H7 (cell line): ENCODE results near the gene SCAANT1. TPM values are rescaled to one million over a fixed set of nuclear protein-coding genes. Genes with fewer than 3 reads are reported as not detected.

Experiments
- DNase-seq: peaks from one replicate; pipeline ENCODE4 v3.0.0; 2012
- H3K27me3 ChIP-seq: 2 replicates; pipeline ENCODE4 v1.6.0; 2011; ENCODE audit warnings: mild to moderate bottlenecking, low read length; ENCODE audit not compliant: control insufficient read depth, insufficient read depth
- H3K36me3 ChIP-seq: replicated peaks from 2 replicates; pipeline ENCODE4 v1.5.1; 2011; ENCODE audit warnings: low read length; ENCODE audit not compliant: control insufficient read depth, insufficient read depth
- H3K4me3 ChIP-seq: 2 replicates; pipeline ENCODE4 v1.5.1; 2011; ENCODE audit warnings: low read depth, mild to moderate bottlenecking, control low read depth, low read length, moderate library complexity; ENCODE audit not compliant: insufficient read depth
- total RNA-seq: library from RNA; depleted of rRNA; stranded (reverse); fragments of >200 nt; shearing (Covaris generic); gene quantifications from 2 replicates; pipeline ENCODE4 v1.2.3, GENCODE V29; 2014; rRNA removed

Gene SCAANT1
- total RNA-seq: not detected in 2 replicates

DNA sequence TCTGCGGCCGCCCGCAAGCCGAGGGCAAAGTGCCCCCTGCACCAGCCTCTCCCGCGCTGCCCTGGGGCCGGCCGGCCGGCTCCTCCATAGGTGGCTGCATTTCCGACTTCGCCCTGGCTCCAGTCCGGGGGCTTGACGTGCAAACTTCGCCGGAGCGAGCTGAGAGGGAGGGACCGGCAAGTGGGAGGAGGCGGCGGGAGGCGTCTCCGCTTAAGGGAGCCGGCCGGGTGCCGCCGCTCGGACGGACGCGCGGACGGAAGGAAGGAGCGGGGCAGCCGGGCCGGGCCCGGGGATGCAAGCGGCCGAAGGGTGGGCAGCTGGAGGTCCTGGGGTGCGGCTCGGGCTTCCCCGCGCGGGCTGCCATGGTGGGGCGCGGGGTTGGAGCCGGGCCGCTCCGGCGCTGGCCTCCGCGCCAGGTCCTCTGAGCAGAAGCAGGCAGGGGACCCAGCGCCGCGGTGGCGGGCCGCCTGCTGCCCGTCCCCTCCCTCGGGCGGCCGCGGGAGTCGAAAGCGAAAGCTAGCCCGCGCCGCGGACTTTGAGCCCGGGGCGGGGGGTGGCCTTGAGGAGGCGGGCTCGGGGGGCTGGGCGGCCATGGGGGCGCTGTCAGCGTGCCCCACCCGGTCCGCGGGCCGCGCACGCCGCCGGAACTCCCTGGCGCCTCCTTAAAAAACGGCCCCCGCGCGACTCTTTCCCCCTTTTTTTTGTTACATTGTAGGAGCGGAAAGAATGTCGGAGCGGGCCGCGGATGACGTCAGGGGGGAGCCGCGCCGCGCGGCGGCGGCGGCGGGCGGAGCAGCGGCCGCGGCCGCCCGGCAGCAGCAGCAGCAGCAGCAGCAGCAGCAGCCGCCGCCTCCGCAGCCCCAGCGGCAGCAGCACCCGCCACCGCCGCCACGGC, at the start of gene SCAANT1:
Gene SCAANT1 (minus strand): TSS at position 511 of the 895 bp plus-strand sequence.
- Histone ChIP-seq H3K4me3 (peak within 1 kb of the TSS; percentile 65), H3K36me3 (no peaks in the 10 kb centered on the region; the same call in none of the 2 replicates), H3K27me3 (no peaks in the 10 kb centered on the region)
- peak; percentile 89 for DNase-seq

DNA sequence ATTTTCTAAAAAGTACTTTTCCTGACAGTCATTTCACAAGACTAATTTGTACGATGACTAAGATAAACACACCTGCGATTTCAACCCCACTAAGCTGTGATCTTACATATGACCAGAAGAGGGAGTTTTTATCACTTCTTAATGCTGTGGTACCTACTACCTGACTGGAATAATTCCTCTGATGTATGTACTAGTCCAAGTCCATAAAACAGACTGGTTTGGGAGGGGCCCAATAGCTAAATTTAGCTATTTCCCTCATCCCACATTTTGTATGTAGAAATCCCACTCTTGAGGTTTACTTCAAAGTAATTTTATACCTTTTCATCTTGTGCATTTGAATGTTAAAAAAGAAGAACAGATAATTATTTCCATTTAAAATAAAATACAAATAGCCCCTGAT, 49.7 kb upstream of the SCAANT1 start:
- Histone ChIP-seq H3K4me3 (no peak overlapping the region), H3K27me3 (no peaks in the 10 kb centered on the region), H3K36me3 (no peaks in the 10 kb centered on the region)
- DNase-seq: no peak

DNA sequence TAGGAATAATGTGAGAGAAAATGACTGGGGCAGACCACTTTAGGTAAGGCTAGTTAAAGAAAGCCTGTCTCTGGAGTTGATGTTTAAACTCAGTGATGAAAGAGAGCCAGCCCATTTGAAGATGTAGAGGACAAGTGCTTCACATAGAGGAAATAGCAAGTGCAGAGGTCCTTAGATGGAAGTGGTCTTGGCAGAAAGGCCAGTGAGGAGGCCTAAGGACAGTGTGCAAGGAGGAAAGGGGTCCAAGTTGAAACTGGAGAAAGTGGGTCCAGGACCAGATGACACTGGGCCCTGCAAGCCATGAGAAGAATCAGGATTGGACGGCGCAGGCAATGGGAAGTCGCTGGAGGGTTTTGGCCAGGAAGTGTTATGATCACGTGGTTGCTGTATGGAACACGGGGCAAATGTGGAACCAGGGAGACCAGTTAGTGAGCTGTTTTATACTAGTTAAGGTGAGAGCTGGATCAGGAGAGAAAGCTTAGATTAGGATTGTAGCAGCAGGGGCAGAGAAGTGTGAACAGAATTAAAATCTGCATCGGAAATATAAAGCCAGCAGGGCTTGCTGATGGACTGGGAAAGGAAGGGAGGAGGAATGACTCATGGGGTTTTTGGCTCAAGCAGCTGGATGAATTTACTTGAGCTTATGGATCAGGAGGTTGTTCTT, 48.0 kb upstream of the SCAANT1 start:
- no peaks in the 10 kb centered on the region for H3K27me3 ChIP-seq
- H3K4me3 ChIP-seq: no peak overlapping the region
- H3K36me3 ChIP-seq: no peaks in the 10 kb centered on the region
- no peak for DNase-seq

DNA sequence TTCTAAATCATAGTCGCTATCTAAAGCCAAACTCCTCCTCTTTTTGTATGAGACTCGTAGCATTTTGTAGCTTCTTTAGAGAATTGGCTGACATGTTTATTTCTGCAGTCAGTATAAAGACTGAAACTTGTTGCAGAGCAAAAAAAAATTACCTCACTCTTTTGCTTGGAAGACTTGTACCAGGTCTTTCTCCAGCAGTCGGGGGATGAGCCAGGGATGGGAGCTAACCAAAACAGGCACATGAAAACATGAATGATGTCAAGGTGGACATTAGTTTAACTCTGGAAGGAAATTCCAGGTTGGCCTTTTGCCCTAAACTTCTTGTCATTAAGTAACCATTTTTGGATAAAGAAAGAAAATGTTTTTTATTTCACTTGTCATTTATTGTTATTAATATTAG, 47.0 kb upstream of the SCAANT1 start:
- H3K4me3 ChIP-seq: no peak overlapping the region
- DNase-seq: no peak
- H3K36me3 ChIP-seq: no peaks in the 10 kb centered on the region
- no peaks in the 10 kb centered on the region for H3K27me3 ChIP-seq

DNA sequence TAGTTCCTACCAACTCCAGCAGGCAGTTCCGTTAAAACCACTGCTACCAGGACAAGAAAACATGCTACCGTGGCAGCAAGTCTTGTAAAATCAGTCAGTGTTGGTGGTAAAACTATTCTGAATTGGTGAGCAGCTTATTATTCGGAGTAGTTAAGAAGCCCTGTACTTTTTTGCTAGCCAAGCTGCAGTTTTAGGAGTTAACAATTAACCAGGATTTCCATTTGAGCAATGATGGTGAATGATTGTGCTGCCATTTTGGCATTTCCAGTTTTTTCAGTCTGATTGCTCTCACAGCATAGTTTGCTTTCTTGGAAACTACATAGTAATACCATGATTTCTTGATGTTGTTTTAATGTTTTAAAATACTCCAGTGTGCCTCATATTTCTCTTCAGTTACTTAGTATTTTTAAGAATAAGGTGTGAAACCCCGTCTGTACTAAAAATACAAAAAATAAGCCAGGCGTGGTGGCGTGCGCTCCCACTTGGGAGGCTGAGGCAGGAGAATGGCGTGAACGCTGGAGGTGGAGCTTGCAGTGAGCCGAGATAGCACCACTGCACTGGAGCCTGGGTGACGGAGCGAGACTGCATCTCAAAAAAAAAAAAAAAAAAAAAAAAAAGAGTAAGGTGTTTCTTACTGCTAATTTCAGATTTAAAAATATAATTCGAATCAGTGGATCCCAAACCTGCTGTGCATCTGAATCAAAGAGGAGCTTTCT, 43.8 kb upstream of the SCAANT1 start:
- no peak for DNase-seq
- H3K4me3 ChIP-seq: no peak overlapping the region
- H3K36me3 ChIP-seq: no peaks in the 10 kb centered on the region
- no peaks in the 10 kb centered on the region for H3K27me3 ChIP-seq

DNA sequence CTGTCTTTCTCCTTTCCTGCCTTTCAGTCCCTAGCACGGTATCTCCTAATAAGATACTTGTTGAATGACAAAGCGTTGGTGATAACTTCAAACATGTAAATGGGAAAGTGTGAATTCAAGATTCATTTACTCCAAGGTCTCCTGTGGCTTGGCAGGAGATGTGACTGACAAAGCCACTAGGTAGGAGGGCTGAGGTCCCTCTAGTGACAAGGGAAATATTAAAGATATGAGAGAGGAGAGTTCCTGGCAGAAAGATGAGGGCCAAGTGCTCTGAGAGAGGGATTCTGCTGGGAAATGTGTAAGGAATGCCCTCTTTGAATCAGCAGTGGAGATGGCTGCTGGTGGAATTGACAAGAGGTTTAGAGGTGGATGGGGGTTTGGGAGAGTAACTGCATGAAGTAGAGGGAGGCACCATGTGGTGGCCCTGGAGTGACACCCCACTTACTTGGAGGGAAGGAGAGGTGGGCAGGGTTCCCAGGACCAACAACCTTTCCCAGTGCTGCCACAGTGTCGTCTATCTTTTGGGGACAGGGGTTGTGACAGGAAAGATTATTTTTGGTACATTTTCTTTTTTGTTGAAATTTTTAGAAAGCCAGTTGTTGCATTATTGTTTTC, 43.0 kb upstream of the SCAANT1 start:
- H3K36me3 ChIP-seq: no peaks in the 10 kb centered on the region
- no peaks in the 10 kb centered on the region for H3K27me3 ChIP-seq
- DNase-seq: no peak
- H3K4me3 ChIP-seq: no peak overlapping the region

DNA sequence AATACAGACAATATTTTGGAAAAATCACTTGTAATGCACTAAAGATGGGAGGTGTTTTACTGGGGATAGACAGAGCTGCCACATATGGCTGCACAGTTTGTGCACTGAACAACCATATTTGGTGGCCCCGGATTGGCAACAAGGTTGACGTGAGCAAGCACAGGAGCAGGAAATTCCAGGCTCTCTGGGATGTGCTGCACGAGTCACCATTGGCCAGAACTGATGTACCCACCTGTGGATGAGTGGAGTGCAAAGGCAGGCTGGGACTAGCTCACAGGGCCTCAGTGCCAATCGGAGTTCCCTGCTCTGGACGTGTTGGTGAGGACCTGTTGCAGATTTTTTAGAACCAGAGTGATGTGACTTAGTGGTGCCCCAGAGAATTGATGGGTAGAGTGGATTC, 42.0 kb upstream of the SCAANT1 start:
- no peaks in the 10 kb centered on the region for H3K36me3 ChIP-seq
- DNase-seq: no peak
- no peak overlapping the region for H3K4me3 ChIP-seq
- no peaks in the 10 kb centered on the region for H3K27me3 ChIP-seq

DNA sequence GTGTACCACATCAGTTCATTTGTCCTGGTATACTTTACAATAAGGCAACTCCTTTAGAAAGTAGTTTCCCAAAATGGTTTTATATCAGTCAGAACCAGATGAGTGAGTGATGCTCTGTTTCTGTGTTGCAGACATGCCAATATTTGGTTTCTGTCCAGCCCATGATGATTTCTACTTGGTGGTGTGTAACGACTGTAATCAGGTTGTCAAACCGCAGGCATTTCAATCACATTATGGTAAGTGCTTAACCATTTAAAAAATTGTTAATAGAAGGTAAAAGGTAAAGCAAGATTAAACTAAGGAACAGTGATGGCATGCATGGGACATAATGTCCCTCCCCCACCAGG, 40.0 kb upstream of the SCAANT1 start:
- H3K36me3 ChIP-seq: no peaks in the 10 kb centered on the region
- no peak overlapping the region for H3K4me3 ChIP-seq
- DNase-seq: no peak
- no peaks in the 10 kb centered on the region for H3K27me3 ChIP-seq

DNA sequence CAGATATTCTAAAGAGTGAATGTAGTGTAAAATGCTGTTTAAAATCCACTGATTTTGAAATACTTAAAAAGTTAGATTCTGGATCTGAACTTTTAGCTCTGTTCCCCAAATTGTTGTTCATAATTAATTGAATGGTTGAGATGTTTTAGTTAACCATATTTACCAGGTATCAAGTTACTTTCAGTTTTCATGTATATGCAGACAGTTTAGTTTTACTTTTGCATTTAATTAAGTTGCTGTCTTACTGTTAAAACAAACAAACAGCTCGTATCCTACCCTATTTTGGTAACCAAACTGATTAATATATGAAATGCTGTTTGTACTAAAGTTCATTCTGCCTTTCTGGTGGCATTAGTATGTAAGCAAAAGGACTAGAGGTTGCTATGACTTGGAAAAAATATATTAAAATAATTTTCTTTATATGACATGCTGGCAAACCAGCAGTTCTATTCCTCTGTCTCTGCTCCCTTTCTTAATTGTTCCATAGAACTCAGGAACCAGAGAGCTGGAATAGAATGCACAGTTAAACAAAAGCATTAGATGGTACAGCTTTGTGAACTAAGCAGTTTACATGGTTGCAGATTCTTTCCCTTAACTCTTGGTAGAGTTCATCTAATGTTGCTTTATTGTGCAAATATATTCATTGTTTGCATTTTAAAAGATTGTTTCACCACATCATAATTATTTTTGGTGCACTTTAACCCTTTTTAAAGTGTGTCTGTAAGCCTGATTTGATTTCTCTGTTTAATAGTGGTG, 39.5 kb upstream of the SCAANT1 start:
- DNase-seq: no peak
- Histone ChIP-seq H3K36me3 (no peaks in the 10 kb centered on the region), H3K4me3 (no peak overlapping the region), H3K27me3 (no peaks in the 10 kb centered on the region)

DNA sequence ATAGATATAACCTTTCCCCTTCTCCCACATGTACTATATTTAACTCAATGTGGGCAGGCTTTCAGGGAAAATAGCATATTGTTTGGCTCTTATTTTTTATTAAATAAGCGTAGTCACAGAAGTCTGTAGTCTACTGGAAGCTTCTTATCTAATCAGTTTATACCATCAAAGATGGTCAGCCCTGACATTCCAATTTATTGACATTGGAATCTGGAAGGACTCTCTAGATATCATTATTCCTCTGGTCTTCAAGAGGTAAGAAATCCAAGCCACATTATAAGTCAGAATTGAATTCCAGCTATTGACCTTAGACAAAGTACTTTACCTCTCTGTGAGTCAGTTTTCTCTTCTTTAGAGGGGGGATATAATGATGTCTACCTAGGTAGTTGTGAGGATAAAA, 38.5 kb upstream of the SCAANT1 start:
- Histone ChIP-seq H3K36me3 (no peaks in the 10 kb centered on the region), H3K27me3 (no peaks in the 10 kb centered on the region), H3K4me3 (no peak overlapping the region)
- no peak for DNase-seq

DNA sequence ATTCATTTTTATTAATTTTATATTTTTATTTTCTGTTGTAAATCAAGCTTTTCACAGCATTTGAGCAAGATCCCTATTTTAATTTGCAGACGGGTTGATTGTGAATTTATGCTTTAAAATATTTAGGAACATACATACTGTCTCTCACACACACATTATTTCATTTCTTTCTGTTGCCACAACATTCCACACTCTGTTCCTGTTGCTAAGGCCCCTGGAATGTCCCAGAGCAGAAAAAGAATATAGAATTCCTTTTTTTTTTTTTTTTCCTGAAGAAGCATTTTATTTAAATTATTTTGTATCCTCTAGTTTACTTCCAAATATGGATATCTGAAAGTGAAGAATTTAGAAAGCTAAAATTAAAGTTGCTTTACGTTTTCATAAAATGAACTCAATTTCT, 36.8 kb upstream of the SCAANT1 start:
- H3K36me3 ChIP-seq: no peaks in the 10 kb centered on the region
- DNase-seq: no peak
- H3K4me3 ChIP-seq: no peak overlapping the region

DNA sequence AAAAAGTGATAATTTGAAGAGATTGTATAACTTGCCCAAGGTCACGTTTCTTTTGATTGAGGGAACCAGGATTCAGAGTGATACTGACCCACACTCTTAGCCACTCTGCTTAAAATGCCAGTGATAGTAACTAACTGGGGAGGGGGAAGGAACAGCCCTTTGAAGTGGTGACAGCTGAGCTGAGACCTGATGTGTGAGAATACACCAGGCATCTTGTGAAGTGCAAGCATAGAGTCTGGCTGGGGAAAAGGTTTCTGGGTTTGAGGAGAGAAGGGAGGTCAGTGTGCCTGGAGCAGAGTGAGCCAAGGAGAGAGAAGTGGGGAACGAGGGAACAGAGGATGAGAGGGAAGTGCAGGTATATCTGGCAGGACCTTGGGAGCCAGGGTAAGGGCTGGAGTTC, 35.4 kb upstream of the SCAANT1 start:
- H3K27me3 ChIP-seq: no peaks in the 10 kb centered on the region
- no peak overlapping the region for H3K4me3 ChIP-seq
- no peak for DNase-seq
- no peaks in the 10 kb centered on the region for H3K36me3 ChIP-seq

More for the DNA sequence above, 36.8 kb upstream of the SCAANT1 start:
- H3K27me3 ChIP-seq: no peaks in the 10 kb centered on the region

DNA sequence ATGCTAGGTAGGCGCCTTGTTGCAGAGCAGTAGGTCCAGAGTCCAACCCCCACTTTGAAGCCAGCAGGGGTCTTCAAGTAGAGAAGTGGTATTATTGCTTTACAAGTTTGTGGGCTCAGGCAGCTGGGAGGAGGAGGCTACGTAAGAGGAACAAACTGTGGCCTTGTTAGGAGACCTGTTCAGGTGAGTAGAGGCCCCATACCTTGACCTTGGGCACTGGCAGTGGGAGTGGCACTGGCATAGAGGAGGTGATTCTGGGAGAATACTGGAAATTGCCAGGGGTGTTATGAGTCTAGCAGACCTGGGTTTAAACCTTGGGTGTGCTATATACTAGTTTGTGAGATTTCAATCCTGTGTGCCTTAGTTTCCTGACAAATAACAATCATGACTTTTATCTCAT, 34.6 kb upstream of the SCAANT1 start:
- no peak for DNase-seq
- H3K4me3 ChIP-seq: no peak overlapping the region
- H3K36me3 ChIP-seq: no peaks in the 10 kb centered on the region
- no peaks in the 10 kb centered on the region for H3K27me3 ChIP-seq

DNA sequence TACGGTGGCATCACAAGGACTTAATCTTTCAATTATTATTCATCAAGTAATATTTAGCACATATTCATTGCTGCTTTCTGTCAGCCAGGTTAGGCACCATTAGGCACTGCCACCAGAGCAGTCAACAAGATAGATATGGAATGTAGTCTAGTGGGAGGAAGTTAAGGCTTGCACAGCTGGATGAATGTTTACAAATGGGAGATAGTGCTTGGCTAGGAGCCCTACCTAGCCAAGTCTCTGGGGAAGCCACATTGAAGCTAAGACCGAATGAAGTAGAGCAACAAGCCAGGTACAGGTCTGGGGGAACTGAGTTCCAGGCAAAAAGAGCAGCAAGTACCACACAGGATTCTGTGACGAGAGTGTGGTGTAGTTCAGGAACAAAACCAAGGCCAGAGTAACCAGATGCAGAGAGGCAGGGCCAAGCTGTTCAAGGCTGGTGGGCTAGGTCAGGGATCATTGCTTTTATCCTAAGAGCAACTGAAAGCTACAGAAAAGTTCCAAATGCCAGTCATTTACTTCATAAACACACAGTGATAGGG, 33.4 kb upstream of the SCAANT1 start:
- no peaks in the 10 kb centered on the region for H3K27me3 ChIP-seq
- no peaks in the 10 kb centered on the region for H3K36me3 ChIP-seq
- DNase-seq: no peak
- H3K4me3 ChIP-seq: no peak overlapping the region
